Endodermal cell (in vitro differentiated cells): ENCODE results near the gene DNAJA3. TPM values are rescaled to one million over a fixed set of nuclear protein-coding genes. Genes with fewer than 3 reads are reported as not detected.

ENCODE experiments used
- DNase-seq: peaks from one replicate; pipeline ENCODE4 v3.0.0-alpha.2; 2017
- H3K27ac ChIP-seq: 2 replicates; pipeline ENCODE4 v1.5.1; 2013; ENCODE audit warnings: mild to moderate bottlenecking, low read depth, low read length, moderate library complexity
- H3K27me3 ChIP-seq: 2 replicates; pipeline ENCODE4 v1.6.1; 2013; ENCODE audit warnings: mild to moderate bottlenecking, low read length, moderate library complexity; ENCODE audit not compliant: insufficient read depth, control insufficient read depth, poor library complexity, severe bottlenecking
- H3K36me3 ChIP-seq: 2 replicates; pipeline ENCODE4 v1.7.0; 2013; ENCODE audit warnings: mild to moderate bottlenecking, low read length, moderate library complexity; ENCODE audit not compliant: control insufficient read depth, insufficient read depth
- H3K4me1 ChIP-seq: one replicate; pipeline ENCODE4 v1.7.0; 2013; ENCODE audit warnings: low read length; ENCODE audit not compliant: control insufficient read depth, insufficient read depth
- H3K4me3 ChIP-seq: 2 replicates; pipeline ENCODE4 v1.5.1; 2013; ENCODE audit warnings: mild to moderate bottlenecking, low read length, moderate library complexity
- H3K9ac ChIP-seq: 2 replicates; pipeline ENCODE4 v1.6.1; 2013; ENCODE audit warnings: mild to moderate bottlenecking, low read length, moderate library complexity; ENCODE audit not compliant: poor library complexity, severe bottlenecking; ENCODE audit errors: extremely low read depth
- H3K9me3 ChIP-seq: 2 replicates; pipeline ENCODE4 v1.6.1; 2013; ENCODE audit warnings: mild to moderate bottlenecking, low read length, moderate library complexity; ENCODE audit not compliant: control insufficient read depth
- H3K27ac Mint-ChIP-seq: 2 replicates; pipeline ENCODE4 v1.8.0; 2020; ENCODE audit warnings: mixed read lengths
- H3K27me3 Mint-ChIP-seq: 2 replicates; pipeline ENCODE4 v1.8.0; 2021; ENCODE audit warnings: mild to moderate bottlenecking, mixed read lengths; ENCODE audit not compliant: insufficient read depth
- H3K36me3 Mint-ChIP-seq: 2 replicates; pipeline ENCODE4 v1.8.0; 2020; ENCODE audit warnings: low read depth, mixed read lengths
- H3K4me1 Mint-ChIP-seq: 2 replicates; pipeline ENCODE4 v1.8.0; 2020; ENCODE audit warnings: mixed read lengths
- H3K4me3 Mint-ChIP-seq: 2 replicates; pipeline ENCODE4 v1.8.0; 2020; ENCODE audit warnings: mild to moderate bottlenecking, moderate library complexity, mixed read lengths
- H3K9me3 Mint-ChIP-seq: 2 replicates; pipeline ENCODE4 v1.8.0; 2020; ENCODE audit warnings: mild to moderate bottlenecking, mixed read lengths
- CTCF ChIP-seq: fragments of 200-600 bp; sonication (generic); conservative IDR thresholded peaks from 2 replicates; pipeline ENCODE4 v1.5.0; 2021; ENCODE audit warnings: antibody characterized with exemption, mild to moderate bottlenecking
- WGBS, 2 experiments: methylation state at CpG; one replicate each; pipeline versions ENCODE4 v1.1.5 to v1.1.7; 2013; ENCODE audit warnings: missing lambda C conversion rate in 2 of 2, mixed read lengths in 1 of 2; ENCODE audit not compliant: insufficient coverage in 1 of 2, insufficient read length in 1 of 2; 5-methylcytosine and 5-hydroxymethylcytosine counted together
- total RNA-seq, 2 donors: library from RNA; stranded (reverse); fragmentation: NEBNext Ultra II Directional in 1 of 2; extraction: Animal tissue kit (Norgen Biotek cat#: 25700) in 1 of 2; gene quantifications; 2 replicates in 1 of 2; 3 replicates in 1 of 2; pipeline ENCODE4 v1.2.1, GENCODE V29; 2021

Gene DNAJA3
- total RNA-seq, 2 donors from 2014 or later = 37.4 to 38.5 TPM

DNA sequence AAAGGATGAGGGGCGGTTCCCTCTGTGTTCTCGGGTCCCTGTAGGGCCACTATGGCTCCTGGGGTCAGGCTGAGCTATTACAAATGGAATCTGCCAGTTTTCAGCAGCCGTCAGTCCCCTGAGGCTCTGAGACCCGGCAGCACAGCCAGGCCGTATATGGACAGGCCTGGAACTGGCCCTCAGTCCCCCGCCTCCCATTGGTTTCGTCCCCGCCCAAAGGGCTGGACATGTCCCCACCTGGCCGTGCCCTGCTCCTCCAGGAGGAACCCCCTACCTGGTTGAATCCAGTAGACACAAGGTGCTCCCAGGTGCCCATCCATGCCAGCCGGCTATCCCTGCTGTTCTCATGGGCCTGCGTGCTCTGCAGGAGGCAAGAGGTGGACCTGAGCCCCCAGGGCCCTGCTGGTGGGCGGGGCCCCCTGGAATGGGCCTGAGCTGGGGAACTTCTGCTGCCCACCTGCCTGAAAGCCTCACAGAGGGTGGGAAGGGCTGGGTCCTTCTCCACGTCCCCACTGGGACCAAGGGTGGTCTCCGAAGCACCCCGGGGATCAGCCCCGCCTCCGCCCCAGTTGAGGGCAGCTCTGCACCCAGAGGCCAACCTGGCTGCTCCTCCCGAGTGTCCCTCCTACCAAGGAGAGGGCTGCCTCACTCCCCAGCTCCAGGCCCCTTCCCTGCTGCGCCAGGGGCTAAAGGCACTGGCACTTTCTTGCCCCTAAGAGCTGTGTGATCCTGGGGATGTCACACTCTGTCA, 37.2 kb upstream of the DNAJA3 start:
- Mint-ChIP-seq H3K9me3 (no peaks in the 10 kb centered on the region), H3K4me1 (peaks cover 9% of the 10 kb centered on the region), H3K27ac (peak overlapping the region; percentile 39), H3K36me3 (no peaks in the 10 kb centered on the region), H3K27me3 (no peaks in the 10 kb centered on the region), H3K4me3 (no peak overlapping the region)
- Histone ChIP-seq H3K27ac (no peak overlapping the region), H3K4me1 (no peaks in the 10 kb centered on the region), H3K4me3 (no peak overlapping the region), H3K27me3 (no peaks in the 10 kb centered on the region), H3K9ac (no peak overlapping the region), H3K36me3 (no peaks in the 10 kb centered on the region), H3K9me3 (no peaks in the 10 kb centered on the region)
- 78 to 81% methylated on average over 11 to 19 of the region's 19 CpGs for WGBS, 2 experiments
- TF ChIP-seq CTCF = no peak
- DNase-seq = peak; percentile 77

DNA sequence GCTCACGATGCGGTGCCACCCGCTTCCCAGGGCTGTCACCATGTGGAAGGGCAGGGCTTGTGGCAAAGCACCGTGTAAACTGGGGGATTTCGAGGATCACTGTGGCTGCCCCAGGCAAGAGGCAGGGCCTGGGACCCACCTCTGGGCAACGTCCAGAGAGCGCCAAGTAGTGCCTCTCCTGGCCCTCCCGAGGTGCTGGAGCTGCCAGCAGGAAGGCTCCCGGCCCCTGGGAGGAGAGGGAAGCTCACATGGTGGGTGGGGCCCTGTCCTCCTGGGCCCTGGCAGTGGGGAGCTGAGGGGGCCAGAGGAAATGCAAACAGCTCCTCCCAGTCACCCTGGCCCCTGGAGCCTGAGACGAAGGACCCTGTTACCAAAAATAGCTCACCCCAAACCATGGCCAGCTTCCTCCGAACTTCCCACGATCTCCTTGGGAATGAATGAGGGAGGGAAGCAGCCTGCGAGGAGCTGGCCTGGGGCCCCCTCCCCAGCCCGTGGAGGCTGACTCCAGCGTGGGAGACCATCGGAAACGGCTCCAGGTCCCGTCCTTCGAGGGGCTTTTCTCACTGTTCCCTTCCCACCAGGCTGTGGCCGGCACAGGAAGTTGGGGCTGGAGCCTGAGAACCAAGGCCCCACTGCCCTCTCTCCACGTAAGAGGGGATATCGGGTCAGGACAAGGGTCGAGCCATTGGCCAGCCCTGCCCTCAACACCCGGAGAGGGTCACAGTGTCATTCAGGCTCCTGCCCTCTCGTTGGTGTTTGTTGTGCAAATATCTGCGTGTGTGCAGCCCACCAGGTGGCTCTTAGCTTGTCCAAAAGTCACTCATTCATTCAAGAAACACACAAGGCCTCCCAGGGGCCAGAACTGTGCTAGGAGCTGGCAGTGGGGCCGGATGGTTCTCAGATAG, 36.4 kb upstream of the DNAJA3 start:
- H3K9ac ChIP-seq = no peak overlapping the region
- no peaks in the 10 kb centered on the region for H3K27me3 ChIP-seq
- 76 to 80% methylated on average over 8 to 27 of the region's 27 CpGs for WGBS, 2 experiments
- Mint-ChIP-seq H3K9me3 (no peaks in the 10 kb centered on the region), H3K27me3 (no peaks in the 10 kb centered on the region), H3K4me1 (peaks cover 9% of the 10 kb centered on the region), H3K4me3 (no peak overlapping the region), H3K27ac (peak overlapping the region; percentile 44), H3K36me3 (peaks cover under 1% of the 10 kb centered on the region)
- H3K4me3 ChIP-seq = no peak overlapping the region
- H3K27ac ChIP-seq = peak overlapping the region; percentile 32
- TF ChIP-seq CTCF = no peak
- H3K9me3 ChIP-seq = no peaks in the 10 kb centered on the region
- peak; percentile 61 for DNase-seq
- H3K36me3 ChIP-seq = no peaks in the 10 kb centered on the region
- H3K4me1 ChIP-seq = no peaks in the 10 kb centered on the region

DNA sequence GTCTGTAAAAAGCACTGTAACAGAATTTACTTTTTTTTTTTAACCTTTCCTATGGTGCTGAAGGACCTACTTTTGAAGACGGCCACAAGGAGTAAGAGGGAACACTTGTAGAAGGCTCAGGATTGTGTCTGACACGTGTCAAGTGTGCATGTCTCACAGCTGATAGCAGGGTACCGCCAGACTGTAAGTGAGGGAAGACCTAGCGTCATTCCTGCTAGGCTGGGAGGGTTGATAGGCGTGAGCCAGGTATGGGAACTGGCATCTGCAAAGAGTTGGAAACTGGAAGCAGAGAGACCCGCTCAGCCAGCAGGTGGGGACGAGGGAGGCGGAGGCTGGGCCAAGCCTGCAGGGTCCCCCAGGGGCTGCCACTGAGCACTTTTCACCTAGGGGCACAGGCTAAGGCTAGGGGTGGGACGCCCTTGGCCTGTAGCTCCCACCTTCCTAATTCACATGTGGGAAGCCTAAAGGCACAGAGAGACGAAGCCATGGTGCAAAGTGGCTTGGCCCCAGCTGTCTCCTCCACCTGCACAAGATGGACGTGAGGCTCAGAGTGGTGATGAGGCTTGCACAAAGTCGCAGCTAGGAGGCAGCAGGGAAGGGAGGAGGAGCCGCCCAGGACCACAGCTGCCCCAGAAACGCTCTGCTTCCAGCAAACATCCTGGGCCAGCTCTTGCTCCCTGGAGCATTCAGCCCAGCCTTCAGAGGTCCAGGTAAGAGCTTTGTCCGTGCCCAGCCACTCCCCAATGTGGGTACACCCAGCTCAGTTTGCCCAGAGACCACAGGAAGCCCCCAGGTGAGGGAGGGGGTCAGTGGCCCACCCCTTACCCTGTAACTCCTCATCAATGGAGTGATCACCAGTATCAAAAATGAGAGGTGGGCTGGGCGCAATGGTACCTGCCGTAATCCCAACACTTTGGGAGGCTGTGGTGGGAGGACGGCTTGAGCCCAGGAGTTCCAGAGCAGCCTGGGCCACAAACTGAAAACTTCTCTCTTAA, 35.1 kb upstream of the DNAJA3 start:
- Histone ChIP-seq H3K4me1 (no peaks in the 10 kb centered on the region), H3K4me3 (no peak overlapping the region), H3K27ac (no peak overlapping the region), H3K27me3 (no peaks in the 10 kb centered on the region), H3K9ac (no peak overlapping the region), H3K36me3 (peaks cover 4% of the 10 kb centered on the region), H3K9me3 (no peaks in the 10 kb centered on the region)
- WGBS, 2 experiments = 84 to 87% methylated on average over 9 to 18 of the region's 18 CpGs
- Mint-ChIP-seq H3K36me3 (peaks cover 9% of the 10 kb centered on the region), H3K4me3 (no peak overlapping the region), H3K9me3 (no peaks in the 10 kb centered on the region), H3K4me1 (peaks cover 9% of the 10 kb centered on the region), H3K27me3 (no peaks in the 10 kb centered on the region), H3K27ac (no peak overlapping the region)
- peak; percentile 65 for TF ChIP-seq CTCF
- DNase-seq = peak; percentile 80
